ENCODE results near the gene ZNF526.

GRCh38 chr19:42173695-42174094 lies 46.4 kb upstream of the ZNF526 start:
- TF ChIP-seq CTCF (IDR thresholded peaks at IDR 0.05 in 8 of 11, conservative IDR thresholded peaks at IDR 0.05 in 3 of 11) (no peak), POLR2A (IDR thresholded peaks at IDR 0.05) (no peak)
